ENCODE data around the gene PERM1.

DNA sequence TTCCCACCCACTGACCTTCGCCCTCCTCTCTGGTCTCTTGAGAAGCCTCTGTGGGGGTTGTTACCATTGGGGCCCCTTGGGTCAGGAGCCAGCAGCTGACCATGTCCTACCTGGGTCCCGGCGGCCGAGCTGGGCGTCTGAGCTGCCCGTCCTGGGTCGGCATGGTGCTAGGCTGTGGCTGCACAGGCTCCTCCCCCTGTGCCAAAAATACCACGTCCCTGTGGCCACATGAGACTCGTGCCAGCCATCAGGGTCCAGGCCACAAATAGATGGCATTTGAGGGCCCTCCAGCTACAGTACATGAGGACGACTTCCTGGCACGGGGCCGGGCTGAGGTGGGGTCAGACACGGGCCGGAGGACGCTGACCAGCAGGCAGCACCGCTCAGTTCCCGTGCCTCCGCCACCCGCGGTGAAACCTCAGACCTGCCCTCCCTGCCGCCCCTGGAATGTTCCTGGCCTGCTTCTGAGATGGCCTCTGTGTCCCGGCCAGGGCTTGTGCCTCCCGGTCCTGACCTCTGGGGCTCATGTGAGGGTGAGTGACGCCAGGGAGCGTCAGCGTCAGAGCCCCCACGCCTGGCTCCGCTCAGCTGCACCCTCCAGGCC, at the start of gene PERM1:
- TF ChIP-seq, protein P1, sequence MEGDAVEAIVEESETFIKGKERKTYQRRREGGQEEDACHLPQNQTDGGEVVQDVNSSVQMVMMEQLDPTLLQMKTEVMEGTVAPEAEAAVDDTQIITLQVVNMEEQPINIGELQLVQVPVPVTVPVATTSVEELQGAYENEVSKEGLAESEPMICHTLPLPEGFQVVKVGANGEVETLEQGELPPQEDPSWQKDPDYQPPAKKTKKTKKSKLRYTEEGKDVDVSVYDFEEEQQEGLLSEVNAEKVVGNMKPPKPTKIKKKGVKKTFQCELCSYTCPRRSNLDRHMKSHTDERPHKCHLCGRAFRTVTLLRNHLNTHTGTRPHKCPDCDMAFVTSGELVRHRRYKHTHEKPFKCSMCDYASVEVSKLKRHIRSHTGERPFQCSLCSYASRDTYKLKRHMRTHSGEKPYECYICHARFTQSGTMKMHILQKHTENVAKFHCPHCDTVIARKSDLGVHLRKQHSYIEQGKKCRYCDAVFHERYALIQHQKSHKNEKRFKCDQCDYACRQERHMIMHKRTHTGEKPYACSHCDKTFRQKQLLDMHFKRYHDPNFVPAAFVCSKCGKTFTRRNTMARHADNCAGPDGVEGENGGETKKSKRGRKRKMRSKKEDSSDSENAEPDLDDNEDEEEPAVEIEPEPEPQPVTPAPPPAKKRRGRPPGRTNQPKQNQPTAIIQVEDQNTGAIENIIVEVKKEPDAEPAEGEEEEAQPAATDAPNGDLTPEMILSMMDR (IDR thresholded peaks at IDR 0.05; ENCODE audit: insufficient read depth, low read length, poor library complexity, severe bottlenecking): no peak
- TF ChIP-seq EZH2phosphoT487 (conservative IDR thresholded peaks at IDR 0.05; ENCODE audit: low read length): no peak

All from SU-DHL-6 (cell line).